Measurements from ENCODE around the gene HINT2. TPM values are rescaled to one million over a fixed set of nuclear protein-coding genes. Genes with fewer than 3 reads are reported as not detected.

Gene HINT2
- total RNA-seq, 2 experiments from 2014 or later: 53.4 to 62.7 TPM

DNA sequence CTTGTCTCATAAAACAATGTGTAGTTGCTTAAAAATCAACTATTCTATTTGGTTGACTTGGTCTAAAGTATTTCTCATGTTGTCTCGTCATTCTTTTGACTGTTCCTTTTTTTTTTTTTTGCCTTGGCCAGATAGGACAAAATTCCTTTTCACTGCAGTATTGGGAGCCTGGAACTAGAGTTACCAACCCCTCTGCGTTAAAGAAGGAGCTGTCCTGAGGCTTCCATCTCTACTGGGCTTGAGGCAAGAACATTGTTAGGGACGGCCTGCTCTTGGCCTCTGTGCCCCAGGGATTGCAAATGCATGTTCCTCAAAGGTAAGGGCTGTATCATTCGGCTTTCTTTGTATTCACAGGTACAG, 24.8 kb downstream of the HINT2 start:
- ChIA-PET CTCF (interaction anchor here (0.7 to 6.4 kb wide), 45 partner anchors 8 to 281 kb away, joined by 3 to 66 read pairs (median 5); partner anchors contain the start of genes ARHGEF39, FAM221B, HINT2 and MSMP), POLR2A (no interaction called here)
- Mint-ChIP-seq H3K36me3 (ENCODE audit: low read depth) (peaks cover 18% of the 10 kb centered on the region), H3K4me1 (ENCODE audit: low read depth) (peaks cover 8% of the 10 kb centered on the region), H3K4me3 (no peak overlapping the region), H3K27me3 (no peaks in the 10 kb centered on the region), H3K27ac (no peak overlapping the region), H3K9me3 (no peaks in the 10 kb centered on the region)
- intact Hi-C loops (cut with micrococcal nuclease): loop anchor here (2.0 kb wide), 2 partner anchors 37 to 93 kb away; no protein-coding TSS in a partner anchor
- DNase-seq (no peak), ATAC-seq (peak; percentile 16)
- TF ChIP-seq, protein P1, sequence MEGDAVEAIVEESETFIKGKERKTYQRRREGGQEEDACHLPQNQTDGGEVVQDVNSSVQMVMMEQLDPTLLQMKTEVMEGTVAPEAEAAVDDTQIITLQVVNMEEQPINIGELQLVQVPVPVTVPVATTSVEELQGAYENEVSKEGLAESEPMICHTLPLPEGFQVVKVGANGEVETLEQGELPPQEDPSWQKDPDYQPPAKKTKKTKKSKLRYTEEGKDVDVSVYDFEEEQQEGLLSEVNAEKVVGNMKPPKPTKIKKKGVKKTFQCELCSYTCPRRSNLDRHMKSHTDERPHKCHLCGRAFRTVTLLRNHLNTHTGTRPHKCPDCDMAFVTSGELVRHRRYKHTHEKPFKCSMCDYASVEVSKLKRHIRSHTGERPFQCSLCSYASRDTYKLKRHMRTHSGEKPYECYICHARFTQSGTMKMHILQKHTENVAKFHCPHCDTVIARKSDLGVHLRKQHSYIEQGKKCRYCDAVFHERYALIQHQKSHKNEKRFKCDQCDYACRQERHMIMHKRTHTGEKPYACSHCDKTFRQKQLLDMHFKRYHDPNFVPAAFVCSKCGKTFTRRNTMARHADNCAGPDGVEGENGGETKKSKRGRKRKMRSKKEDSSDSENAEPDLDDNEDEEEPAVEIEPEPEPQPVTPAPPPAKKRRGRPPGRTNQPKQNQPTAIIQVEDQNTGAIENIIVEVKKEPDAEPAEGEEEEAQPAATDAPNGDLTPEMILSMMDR (IDR thresholded peaks at IDR 0.05): no peak

DNA sequence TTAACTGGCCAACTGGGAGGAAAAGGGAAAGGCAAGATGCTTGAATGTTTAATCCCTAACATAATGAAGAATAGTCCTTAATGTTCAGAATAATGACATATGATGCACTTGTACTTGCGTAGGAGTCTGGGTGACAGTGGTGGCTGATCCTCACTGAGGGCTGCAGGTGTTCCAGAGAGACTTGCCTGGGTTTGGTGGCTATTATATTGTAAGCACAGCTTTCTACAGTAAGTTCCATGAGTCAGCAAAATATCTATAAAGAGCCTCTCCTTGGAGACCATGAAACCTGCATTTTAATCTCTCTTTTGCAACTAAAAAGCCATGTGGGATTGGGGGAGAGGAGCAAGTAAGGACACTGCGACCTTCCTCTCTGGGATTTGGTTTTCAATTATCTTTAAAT, 25.3 kb downstream of the HINT2 start:
- no peak overlapping the region for H3K27ac Mint-ChIP-seq
- ATAC-seq: no peak

DNA sequence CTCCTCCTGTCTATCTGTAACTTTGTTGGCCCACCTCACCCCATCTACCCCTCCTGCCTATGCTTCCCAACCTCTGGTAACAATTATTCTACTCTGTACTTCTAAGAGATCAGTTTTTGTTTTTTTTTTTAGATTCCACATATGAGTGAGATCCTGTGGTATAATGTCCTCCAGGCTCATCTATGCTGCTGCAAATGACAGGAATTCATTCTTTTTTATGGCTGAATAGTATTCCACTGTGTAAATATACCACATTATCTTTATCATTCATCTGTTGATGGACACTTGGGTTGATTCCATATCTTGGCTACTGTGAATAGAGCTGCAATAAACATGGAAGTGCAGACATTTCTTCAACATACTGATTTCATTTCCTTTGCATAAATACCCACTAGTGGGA, 31.4 kb downstream of the HINT2 start:
- H3K9me3 Mint-ChIP-seq: no peaks in the 10 kb centered on the region
- ChIA-PET CTCF (interaction anchor here (1.0 to 1.7 kb wide), 3 partner anchors 10 to 119 kb away, joined by 3 to 5 read pairs (median 5); no protein-coding TSS in a partner anchor), POLR2A (interaction anchor here (0.7 kb wide), 2 partner anchors 11 to 240 kb away, joined by 3 to 4 read pairs; no protein-coding TSS in a partner anchor)
- peaks cover 31% of the 10 kb centered on the region for H3K36me3 Mint-ChIP-seq (ENCODE audit: low read depth)
- TF ChIP-seq, protein P1 (IDR thresholded peaks at IDR 0.05): no peak
- peaks cover 3% of the 10 kb centered on the region for H3K4me1 Mint-ChIP-seq (ENCODE audit: low read depth)
- H3K4me3 Mint-ChIP-seq: no peak overlapping the region
- H3K27ac Mint-ChIP-seq: no peak overlapping the region
- no peaks in the 10 kb centered on the region for H3K27me3 Mint-ChIP-seq
- no peak for DNase-seq
- ATAC-seq: no peak
- intact Hi-C loops (cut with micrococcal nuclease): no loop called here

More for the DNA sequence above, 25.3 kb downstream of the HINT2 start:
- TF ChIP-seq, protein P1 (IDR thresholded peaks at IDR 0.05): no peak
- no peak overlapping the region for H3K4me3 Mint-ChIP-seq
- peaks cover 7% of the 10 kb centered on the region for H3K4me1 Mint-ChIP-seq (ENCODE audit: low read depth)
- POLR2A ChIA-PET: no interaction called here
- peaks cover 18% of the 10 kb centered on the region for H3K36me3 Mint-ChIP-seq (ENCODE audit: low read depth)
- no peak for DNase-seq
- CTCF ChIA-PET: interaction anchor here (0.7 to 6.4 kb wide), 43 partner anchors 8 to 282 kb away, joined by 3 to 66 read pairs (median 5); partner anchors contain the start of genes ARHGEF39, FAM221B, HINT2 and MSMP
- no peaks in the 10 kb centered on the region for H3K9me3 Mint-ChIP-seq
- H3K27me3 Mint-ChIP-seq: no peaks in the 10 kb centered on the region
- intact Hi-C loops (cut with micrococcal nuclease): no loop called here

DNA sequence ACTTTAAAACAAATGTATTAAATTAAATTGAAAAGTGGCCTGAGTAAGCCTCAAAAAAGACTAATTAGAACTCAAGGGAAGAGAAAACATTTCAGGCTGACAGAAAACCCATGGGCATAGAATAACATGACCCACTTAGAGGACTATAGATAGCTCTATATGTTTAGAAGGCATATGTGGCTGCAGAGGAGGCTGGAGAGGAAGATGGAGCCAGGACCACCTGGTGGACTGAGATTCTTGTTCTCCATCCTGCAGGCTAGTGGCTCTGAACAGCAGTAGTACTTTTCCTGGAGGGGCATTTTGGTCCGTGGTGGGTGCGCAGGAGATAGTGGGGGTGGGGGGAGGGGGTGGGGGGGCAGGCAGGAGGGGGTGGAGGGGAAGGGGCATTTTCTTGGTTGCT, 33.8 kb downstream of the HINT2 start:
- Mint-ChIP-seq H3K4me1 (ENCODE audit: low read depth) (peaks cover under 1% of the 10 kb centered on the region), H3K9me3 (no peaks in the 10 kb centered on the region), H3K27ac (no peak overlapping the region), H3K4me3 (no peak overlapping the region), H3K27me3 (no peaks in the 10 kb centered on the region), H3K36me3 (ENCODE audit: low read depth) (peaks cover 23% of the 10 kb centered on the region)
- no peak for DNase-seq
- TF ChIP-seq, protein P1 (IDR thresholded peaks at IDR 0.05): no peak
- ATAC-seq: no peak
- CTCF ChIA-PET: interaction anchor here (1.7 to 1.9 kb wide), 2 partner anchors 9 to 101 kb away, joined by 7 to 10 read pairs; no protein-coding TSS in a partner anchor
- intact Hi-C loops (cut with micrococcal nuclease): no loop called here
- POLR2A ChIA-PET: no interaction called here

DNA sequence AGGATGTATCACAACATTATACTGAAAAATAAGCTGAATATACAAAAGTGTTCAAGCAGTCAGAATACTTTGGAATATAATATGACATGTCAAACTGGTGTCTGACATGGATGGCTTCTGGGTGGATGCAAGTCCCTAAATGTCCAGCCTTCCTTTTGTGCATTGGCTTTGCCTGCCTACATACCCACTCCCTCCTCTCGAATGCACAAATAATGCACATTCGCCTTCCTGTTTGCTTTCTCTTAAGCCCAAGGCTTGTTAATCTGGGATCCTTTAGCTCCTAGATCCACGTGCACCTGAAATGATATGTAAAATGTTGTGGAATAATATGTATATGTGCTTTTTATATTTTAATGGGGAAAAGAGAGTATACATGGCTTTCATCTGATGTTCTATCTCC, 36.3 kb downstream of the HINT2 start:
- H3K36me3 Mint-ChIP-seq (ENCODE audit: low read depth): peaks cover 13% of the 10 kb centered on the region
- ATAC-seq (no peak), DNase-seq (no peak)
- H3K27me3 Mint-ChIP-seq: no peaks in the 10 kb centered on the region
- ChIA-PET POLR2A (interaction anchor here (0.6 kb wide), 1 partner anchor 36 kb away, joined by 3 read pairs; the partner anchor contains the start of gene HINT2), CTCF (interaction anchor here (0.8 to 4.1 kb wide), 8 partner anchors 8 to 104 kb away, joined by 3 to 17 read pairs (median 4); no protein-coding TSS in a partner anchor)
- no peaks in the 10 kb centered on the region for H3K9me3 Mint-ChIP-seq
- intact Hi-C loops (cut with micrococcal nuclease): no loop called here
- TF ChIP-seq, protein P1 (IDR thresholded peaks at IDR 0.05): no peak
- H3K4me3 Mint-ChIP-seq: no peak overlapping the region
- H3K4me1 Mint-ChIP-seq (ENCODE audit: low read depth): peaks cover 6% of the 10 kb centered on the region
- H3K27ac Mint-ChIP-seq: no peak overlapping the region
